HepG2 (cell line): ENCODE measurements around the gene FAM187B. TPM values are rescaled to one million over a fixed set of nuclear protein-coding genes. Genes with fewer than 3 reads are reported as not detected.

Experiments
- FOXM1 ChIP-seq: sonication (generic); formaldehyde crosslinking; IDR thresholded peaks from 2 replicates; pipeline ENCODE4 v1.5.0; 2020; ENCODE audit warnings: missing genetic modification reagents
- HCFC1 ChIP-seq: fragments of 150-350 bp; IDR thresholded peaks from 2 replicates; pipeline ENCODE4 v1.6.1; 2014; ENCODE audit warnings: low read depth, low read length
- JUN ChIP-seq: sonication (generic); formaldehyde crosslinking; IDR thresholded peaks from 2 replicates; pipeline ENCODE4 v1.4.0; 2020; ENCODE audit warnings: mild to moderate bottlenecking, missing genetic modification reagents
- KLF11 ChIP-seq: IDR thresholded peaks from 2 replicates; pipeline ENCODE4 v1.6.1; 2016; ENCODE audit warnings: missing compliant biosample characterization
- NFKB2 ChIP-seq: sonication (generic); formaldehyde crosslinking; IDR thresholded peaks from 2 replicates; pipeline ENCODE4 v1.4.0; 2020; ENCODE audit warnings: missing genetic modification reagents, borderline replicate concordance
- PBX2 ChIP-seq: IDR thresholded peaks from 2 replicates; pipeline ENCODE4 v1.6.1; 2016; ENCODE audit warnings: control low read depth
- PHF20 ChIP-seq: sonication (generic); formaldehyde crosslinking; IDR thresholded peaks from 2 replicates; pipeline ENCODE4 v1.5.0; 2020; ENCODE audit warnings: mild to moderate bottlenecking, missing genetic modification reagents
- RERE ChIP-seq: IDR thresholded peaks from 2 replicates; pipeline ENCODE4 v1.6.1; 2016; ENCODE audit warnings: low read depth, missing genetic modification reagents, missing compliant biosample characterization
- RNF2 ChIP-seq: fragments of 450-650 bp; conservative IDR thresholded peaks from 2 replicates; pipeline ENCODE4 v1.6.1; 2016; ENCODE audit warnings: low read depth
- RNF219 ChIP-seq: sonication (generic); formaldehyde crosslinking; IDR thresholded peaks from 2 replicates; pipeline ENCODE4 v1.5.0; 2020; ENCODE audit warnings: mild to moderate bottlenecking, missing genetic modification reagents
- THAP8 ChIP-seq: sonication (generic); formaldehyde crosslinking; IDR thresholded peaks from 2 replicates; pipeline ENCODE4 v1.5.1; 2020; ENCODE audit warnings: missing genetic modification reagents, mild to moderate bottlenecking, borderline replicate concordance
- ZFP36L2 ChIP-seq: sonication (generic); formaldehyde crosslinking; IDR thresholded peaks from 2 replicates; pipeline ENCODE4 v1.4.0; 2020; ENCODE audit warnings: missing genetic modification reagents
- ZNF160 ChIP-seq: sonication (generic); formaldehyde crosslinking; IDR thresholded peaks from 2 replicates; pipeline ENCODE4 v1.8.0; 2022; ENCODE audit warnings: mild to moderate bottlenecking, inconsistent platforms, missing genetic modification reagents
- ZNF430 ChIP-seq: sonication (generic); formaldehyde crosslinking; IDR thresholded peaks from 2 replicates; pipeline ENCODE4 v1.9.0; 2021; ENCODE audit warnings: mild to moderate bottlenecking, missing genetic modification reagents
- ZNF451 ChIP-seq: sonication (generic); formaldehyde crosslinking; IDR thresholded peaks from 2 replicates; pipeline ENCODE4 v1.5.0; 2020; ENCODE audit warnings: mild to moderate bottlenecking, missing genetic modification reagents
- ZNF550 ChIP-seq: sonication (generic); formaldehyde crosslinking; IDR thresholded peaks from 2 replicates; pipeline ENCODE4 v1.4.0; 2020; ENCODE audit warnings: mild to moderate bottlenecking, missing genetic modification reagents, borderline replicate concordance
- ZNF816 ChIP-seq: sonication (generic); formaldehyde crosslinking; IDR thresholded peaks from 2 replicates; pipeline ENCODE4 v1.8.0; 2022; ENCODE audit warnings: missing genetic modification reagents, mild to moderate bottlenecking, borderline replicate concordance
- polyA plus RNA-seq, 8 experiments: library from polyadenylated mRNA; depleted of rRNA in 3 of 8; stranded (reverse) in 7 of 8; unstranded in 1 of 8; fragments of >200 nt; fragmentation: Illumina TruSeq in 4 of 8; extraction: Trizol in 4 of 8; gene quantifications; 2 replicates each; pipeline versions ENCODE4 v1.2.1 to v1.2.3, GENCODE V29; 2011 to 2016; ENCODE audit warnings: low read depth in 4 of 8, missing spikeins in 1 of 8, mixed read lengths in 1 of 8; ENCODE audit not compliant: insufficient read depth in 1 of 8
- total RNA-seq, 5 experiments: library from RNA; depleted of rRNA; stranded (reverse); fragments of >200 nt; fragmentation: Illumina TruSeq; extraction: Trizol; gene quantifications; 2 replicates each; pipeline ENCODE4 v1.2.3, GENCODE V29; 2016; ENCODE audit warnings: low read depth in 1 of 5

Gene FAM187B
- total and polyA plus RNA-seq, 2 of the 13 experiments (the other 11 are each of a cell fraction or from before 2014, with no cell fraction given): not detected

- TF ChIP-seq THAP8 (CRISPR knock-in tag) (no peak), RNF2 (peak; percentile 55), KLF11 (CRISPR knock-in tag) (no peak), PBX2 (CRISPR knock-in tag) (no peak), FOXM1 (CRISPR knock-in tag) (no peak), ZNF816 (peak; percentile 77; the same call in 1 of the 2 replicates), ZNF430 (peak; percentile 68), ZFP36L2 (CRISPR knock-in tag) (no peak), NFKB2 (peak; percentile 94; the same call in 1 of the 2 replicates), JUN (CRISPR knock-in tag) (0 out of 2 replicates have a peak, but pooled peaks have one; percentile 34), RNF219 (CRISPR knock-in tag) (no peak; the same call in 1 of the 2 replicates), ZNF160 (CRISPR knock-in tag) (peak; percentile 91), PHF20 (CRISPR knock-in tag) (peak; percentile 45; the same call in 1 of the 2 replicates), ZNF451 (no peak; the same call in 1 of the 2 replicates), HCFC1 (peak; percentile 13; the same call in 1 of the 2 replicates), RERE (CRISPR knock-in tag) (no peak), ZNF550 (peak; percentile 63; the same call in 1 of the 2 replicates)
These were observed 20.0 kb upstream of the FAM187B start, which contains the start of gene LSR (continued) for GRCh38 chr19:35248310-35249145.
